Subcutaneous abdominal adipose tissue (tissue), 5 donors: ENCODE measurements around the gene VSTM4.

Source experiments
- H3K27ac ChIP-seq: one replicate; pipeline ENCODE4 v1.7.0; 2013; ENCODE audit warnings: low read depth, mild to moderate bottlenecking, inconsistent platforms, low read length, moderate library complexity
- H3K27me3 ChIP-seq, 5 donors: one replicate each; pipeline ENCODE4 v1.7.0; 2013; ENCODE audit warnings: low read length in 5 of 5, inconsistent platforms in 1 of 5; ENCODE audit not compliant: control insufficient read depth in 5 of 5, insufficient read depth in 4 of 5
- H3K36me3 ChIP-seq, 5 donors: one replicate each; pipeline ENCODE4 v1.7.0; 2013; ENCODE audit warnings: low read length in 5 of 5; ENCODE audit not compliant: control insufficient read depth in 5 of 5, insufficient read depth in 5 of 5
- H3K4me1 ChIP-seq, 5 donors: one replicate each; pipeline ENCODE4 v1.7.0; 2013; ENCODE audit warnings: low read length in 5 of 5, mild to moderate bottlenecking in 3 of 5, moderate library complexity in 1 of 5; ENCODE audit not compliant: control insufficient read depth in 5 of 5, insufficient read depth in 5 of 5
- H3K4me3 ChIP-seq, 5 donors: one replicate each; pipeline ENCODE4 v1.7.0; 2013; ENCODE audit warnings: low read length in 5 of 5, low read depth in 1 of 5
- H3K9ac ChIP-seq, 5 donors: one replicate each; pipeline ENCODE4 v1.7.0; 2013; ENCODE audit warnings: low read length in 5 of 5, mild to moderate bottlenecking in 4 of 5, moderate library complexity in 3 of 5
- H3K9me3 ChIP-seq, 5 donors: one replicate each; pipeline ENCODE4 v1.7.0; 2013; ENCODE audit warnings: low read length in 5 of 5; ENCODE audit not compliant: control insufficient read depth in 5 of 5
- donor health status: healthy.
- donor health status: healthy.
- donor health status: healthy.
- donor health status: healthy.
- donor health status: healthy.

VSTM4 gene

GRCh38 chr10:49111320-49111698 lies 4.0 kb downstream of the VSTM4 start:
- Histone ChIP-seq H3K36me3 (peaks cover 0 to 7% (median 3%) of the 10 kb centered on the region in 5 donors), H3K27me3 (no peaks in the 10 kb centered on the region), H3K9ac (no peak overlapping the region), H3K4me1 (peaks cover 12 to 71% (median 68%) of the 10 kb centered on the region in 5 donors), H3K9me3 (no peaks in the 10 kb centered on the region), H3K27ac (no peak overlapping the region), H3K4me3 (no peak overlapping the region)

GRCh38 chr10:49110684-49111319 lies 4.5 kb downstream of the VSTM4 start:
- Histone ChIP-seq H3K27ac (no peak overlapping the region), H3K36me3 (peaks cover 0 to 7% (median 3%) of the 10 kb centered on the region in 5 donors), H3K27me3 (no peaks in the 10 kb centered on the region), H3K9ac (no peak overlapping the region), H3K9me3 (no peaks in the 10 kb centered on the region), H3K4me3 (no peak overlapping the region), H3K4me1 (peaks cover 14 to 71% (median 70%) of the 10 kb centered on the region in 5 donors)

GRCh38 chr10:49109669-49110340 lies 5.5 kb downstream of the VSTM4 start:
- Histone ChIP-seq H3K4me3 (peak overlapping the region in 1 of 5 donors; percentile 1), H3K4me1 (peaks cover 14 to 69% (median 65%) of the 10 kb centered on the region in 5 donors), H3K9me3 (no peaks in the 10 kb centered on the region), H3K27ac (no peak overlapping the region), H3K9ac (no peak overlapping the region), H3K36me3 (peaks cover 0 to 7% (median 3%) of the 10 kb centered on the region in 5 donors), H3K27me3 (no peaks in the 10 kb centered on the region)

- no peak overlapping the region for H3K4me3 ChIP-seq
- H3K4me1 ChIP-seq: peaks cover 12 to 62% (median 60%) of the 10 kb centered on the region in 5 donors
- H3K27ac ChIP-seq: no peak overlapping the region
- H3K27me3 ChIP-seq: no peaks in the 10 kb centered on the region
- H3K9ac ChIP-seq: no peak overlapping the region
- H3K9me3 ChIP-seq: no peaks in the 10 kb centered on the region
- H3K36me3 ChIP-seq: peaks cover 0 to 7% (median 3%) of the 10 kb centered on the region in 5 donors
These were observed 6.7 kb downstream of the VSTM4 start for GRCh38 chr10:49108656-49109055.

- Histone ChIP-seq H3K27me3 (no peaks in the 10 kb centered on the region), H3K4me3 (no peak overlapping the region), H3K4me1 (peaks cover 12 to 56% (median 53%) of the 10 kb centered on the region in 5 donors), H3K9me3 (no peaks in the 10 kb centered on the region), H3K36me3 (peaks cover 0 to 9% (median 3%) of the 10 kb centered on the region in 5 donors), H3K27ac (no peak overlapping the region), H3K9ac (no peak overlapping the region)
These were observed 7.4 kb downstream of the VSTM4 start for GRCh38 chr10:49107887-49108267.

DNA sequence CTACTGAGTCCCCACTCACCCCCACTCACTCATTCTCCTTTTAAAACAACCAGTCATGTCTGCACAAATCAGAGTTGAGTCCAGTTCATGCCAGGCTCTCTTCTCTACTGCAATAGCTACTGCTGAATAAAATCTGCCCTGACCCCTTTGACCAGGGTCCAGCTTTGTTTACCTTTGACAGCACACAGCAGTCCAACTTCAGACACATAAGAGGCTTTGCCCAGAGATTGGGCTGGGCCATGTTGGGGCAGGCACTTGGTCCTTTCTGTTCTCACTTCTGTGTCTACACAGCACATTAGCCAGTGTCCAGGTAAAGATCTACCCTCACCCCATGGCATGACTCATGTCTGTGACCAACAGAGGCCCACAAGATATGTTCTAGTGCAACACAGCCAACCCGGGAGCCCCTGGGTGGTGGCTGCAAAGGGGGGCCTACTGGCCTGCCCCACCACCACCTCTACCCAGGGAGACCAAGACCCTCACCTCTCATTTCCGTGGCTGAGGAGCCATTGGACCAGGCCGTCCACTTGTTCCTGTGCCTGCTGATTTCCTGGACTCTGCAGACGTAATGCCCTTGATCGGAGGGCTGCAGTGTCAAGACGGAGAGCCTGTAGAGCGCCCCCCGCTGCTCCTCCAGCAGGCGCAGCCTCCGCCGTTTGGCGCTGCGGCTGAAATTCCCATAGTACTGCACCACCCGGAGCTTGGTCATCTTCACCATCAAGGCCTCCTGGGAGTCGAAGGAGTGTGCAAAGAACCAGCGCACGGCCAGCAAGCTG lies 8.0 kb downstream of the VSTM4 start:
- no peak overlapping the region for H3K4me3 ChIP-seq
- H3K4me1 ChIP-seq: peaks cover 12 to 52% (median 48%) of the 10 kb centered on the region in 5 donors

GRCh38 chr10:49106451-49106850 lies 8.9 kb downstream of the VSTM4 start:
- H3K27ac ChIP-seq: no peak overlapping the region
- no peaks in the 10 kb centered on the region for H3K9me3 ChIP-seq
- no peak overlapping the region for H3K4me3 ChIP-seq
- peaks cover 0 to 9% (median 3%) of the 10 kb centered on the region in 5 donors for H3K36me3 ChIP-seq
- no peaks in the 10 kb centered on the region for H3K27me3 ChIP-seq
- H3K4me1 ChIP-seq: peaks cover 12 to 48% (median 41%) of the 10 kb centered on the region in 5 donors
- H3K9ac ChIP-seq: no peak overlapping the region

More for the DNA sequence above, 8.0 kb downstream of the VSTM4 start:
- H3K27me3 ChIP-seq: no peaks in the 10 kb centered on the region
- peaks cover 0 to 9% (median 3%) of the 10 kb centered on the region in 5 donors for H3K36me3 ChIP-seq
- H3K9me3 ChIP-seq: no peaks in the 10 kb centered on the region
- H3K9ac ChIP-seq: no peak overlapping the region
- no peak overlapping the region for H3K27ac ChIP-seq

DNA sequence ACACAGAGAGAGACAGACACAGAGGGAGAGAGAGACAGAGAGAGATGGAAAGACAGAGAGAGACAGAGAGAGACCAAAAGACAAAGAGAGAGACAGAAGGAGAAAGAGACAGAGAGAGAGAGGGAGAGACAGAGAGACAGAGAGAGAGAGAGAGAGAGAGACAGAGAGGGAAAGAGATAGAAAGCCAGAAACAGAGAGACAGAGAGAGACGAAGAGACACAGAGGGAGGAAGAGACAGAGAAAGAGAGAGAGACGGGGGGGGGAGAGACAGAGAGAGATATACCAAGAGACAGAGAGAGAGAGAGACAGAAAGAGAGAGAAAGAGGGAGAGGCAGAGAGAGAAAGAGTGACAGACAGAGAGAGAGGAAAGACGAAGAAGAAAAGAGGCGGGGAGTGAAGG lies 10.2 kb downstream of the VSTM4 start:
- Histone ChIP-seq H3K27ac (no peak overlapping the region), H3K4me3 (no peak overlapping the region), H3K4me1 (peaks cover 7 to 38% (median 28%) of the 10 kb centered on the region in 5 donors), H3K27me3 (no peaks in the 10 kb centered on the region), H3K36me3 (peaks cover 0 to 9% (median 3%) of the 10 kb centered on the region in 5 donors), H3K9me3 (no peaks in the 10 kb centered on the region), H3K9ac (no peak overlapping the region)

GRCh38 chr10:49104323-49104722 lies 11.0 kb downstream of the VSTM4 start:
- no peak overlapping the region for H3K4me3 ChIP-seq
- H3K27ac ChIP-seq: no peak overlapping the region
- peaks cover 5 to 38% (median 29%) of the 10 kb centered on the region in 5 donors for H3K4me1 ChIP-seq

DNA sequence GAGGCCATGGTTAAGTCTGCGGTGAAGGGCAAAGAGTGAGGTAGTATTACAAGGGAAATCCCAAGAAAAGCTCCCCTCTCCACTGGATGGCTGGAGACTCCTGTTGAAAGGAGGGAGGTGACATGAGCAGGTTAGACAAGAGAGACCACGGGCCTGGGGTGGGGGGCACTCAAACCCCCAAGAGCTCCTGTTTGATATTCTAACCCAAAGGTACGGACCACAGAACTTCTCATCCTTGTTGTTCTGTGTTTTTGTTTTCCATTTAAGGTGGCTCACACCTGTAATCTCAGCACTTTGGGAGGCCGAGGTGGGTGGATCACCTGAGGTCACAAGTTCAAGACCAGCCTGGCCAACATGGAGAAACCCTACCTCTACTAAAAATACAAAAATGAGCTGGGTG lies 11.6 kb downstream of the VSTM4 start:
- H3K27ac ChIP-seq: no peak overlapping the region
- H3K4me3 ChIP-seq: no peak overlapping the region
- no peak overlapping the region for H3K9ac ChIP-seq
- H3K36me3 ChIP-seq: peaks cover 0 to 10% (median 3%) of the 10 kb centered on the region in 5 donors
- no peaks in the 10 kb centered on the region for H3K27me3 ChIP-seq
- peaks cover 5 to 38% (median 29%) of the 10 kb centered on the region in 5 donors for H3K4me1 ChIP-seq
- H3K9me3 ChIP-seq: no peaks in the 10 kb centered on the region

More at GRCh38 chr10:49104323-49104722, 11.0 kb downstream of the VSTM4 start:
- Histone ChIP-seq H3K9ac (no peak overlapping the region), H3K27me3 (no peaks in the 10 kb centered on the region), H3K9me3 (no peaks in the 10 kb centered on the region), H3K36me3 (peaks cover 0 to 9% (median 3%) of the 10 kb centered on the region in 5 donors)
